ENCODE measurements around the gene CCDC47.

Gene CCDC47

GRCh38 chr17:63697341-63698286 lies 75.8 kb downstream of the CCDC47 start:
- no peak for DNase-seq

- DNase-seq, result no peak
These were observed 76.9 kb downstream of the CCDC47 start for GRCh38 chr17:63696381-63696961.

- DNase-seq, result no peak
These were observed 77.5 kb downstream of the CCDC47 start for GRCh38 chr17:63695889-63696288.

Data from right hindlimb (tissue), 1 donor.